H1 (cell line): Measurements from ENCODE around the gene TLK1. TPM values are rescaled to one million over a fixed set of nuclear protein-coding genes. Genes with fewer than 3 reads are reported as not detected.

ENCODE experiments used
- CTCF ChIA-PET: fragments of 300-600 bp; sonication (Branson Sonifier 250); formaldehyde crosslinking; loops from one replicate; lab custom pipeline; 2021; ENCODE audit not compliant: partially characterized antibody; lab: Charles Lee
- POLR2A ChIA-PET: fragments of 300-600 bp; sonication (Branson Sonifier 250); formaldehyde crosslinking; loops from one replicate; lab custom pipeline; 2021; ENCODE audit warnings: inconsistent platforms; ENCODE audit not compliant: partially characterized antibody; lab: Charles Lee
- DNase-seq, 2 experiments: peaks; one replicate each; pipeline versions ENCODE4 v3.0.0 to v3.0.0-alpha.2; 2010 to 2022; ENCODE audit warnings: low spot score in 2 of 2, low read depth in 1 of 2, mixed read lengths in 1 of 2
- FAIRE-seq: peaks from 2 replicates; lab custom pipeline; 2011; peaks lifted over from hg19 to GRCh38; lab: Jason Lieb, UNC
- H2AFZ ChIP-seq: 2 replicates; pipeline ENCODE4 v1.8.1; 2012; ENCODE audit warnings: low read length, inconsistent platforms
- H2AK5ac ChIP-seq: 2 replicates; pipeline ENCODE4 v1.6.1; 2013; ENCODE audit warnings: low read depth, low read length
- H2BK120ac ChIP-seq: replicated peaks from 2 replicates; pipeline ENCODE3; 2013; ENCODE audit warnings: low read depth, low read length, inconsistent platforms
- H2BK12ac ChIP-seq: 2 replicates; pipeline ENCODE4 v1.6.1; 2013; ENCODE audit warnings: low read depth, low read length
- H2BK15ac ChIP-seq: 2 replicates; pipeline ENCODE4 v1.6.1; 2013; ENCODE audit warnings: low read length
- H2BK20ac ChIP-seq: 2 replicates; pipeline ENCODE4 v1.6.1; 2013; ENCODE audit warnings: low read length
- H2BK5ac ChIP-seq: 2 replicates; pipeline ENCODE4 v1.6.1; 2013; ENCODE audit warnings: low read depth, low read length
- H3K14ac ChIP-seq: 2 replicates; pipeline ENCODE4 v1.6.1; 2013; ENCODE audit warnings: inconsistent platforms; ENCODE audit not compliant: insufficient read length
- H3K18ac ChIP-seq: 2 replicates; pipeline ENCODE4 v1.6.1; 2013; ENCODE audit warnings: low read length; ENCODE audit errors: extremely low read depth
- H3K23ac ChIP-seq: 2 replicates; pipeline ENCODE4 v1.6.1; 2013; ENCODE audit warnings: inconsistent platforms; ENCODE audit not compliant: insufficient read length
- H3K23me2 ChIP-seq: 2 replicates; pipeline ENCODE4 v1.6.1; 2013; ENCODE audit warnings: low read depth, low read length
- H3K27ac ChIP-seq: 2 replicates; pipeline ENCODE4 v1.6.1; 2011; ENCODE audit warnings: low read depth, low read length, inconsistent platforms
- H3K27me3 ChIP-seq, 4 experiments: replicated peaks in 1 of 4; 1 replicate in 1 of 4; 2 replicates in 3 of 4; pipeline versions ENCODE4 v1.6.1 to v1.8.1; 2011 to 2013; ENCODE audit warnings: low read length in 3 of 4, mild to moderate bottlenecking in 3 of 4, inconsistent platforms in 2 of 4, mixed read lengths in 2 of 4, moderate library complexity in 1 of 4; ENCODE audit not compliant: control insufficient read depth in 3 of 4, insufficient read depth in 3 of 4; ENCODE audit errors: extremely low read depth in 1 of 4
- H3K36me3 ChIP-seq, 4 experiments: 2 replicates each; pipeline versions ENCODE4 v1.6.1 to v1.8.1; 2011 to 2013; ENCODE audit warnings: mild to moderate bottlenecking in 4 of 4, low read length in 3 of 4, moderate library complexity in 2 of 4, control low read depth in 1 of 4, inconsistent platforms in 1 of 4; ENCODE audit not compliant: insufficient read depth in 4 of 4, control insufficient read depth in 2 of 4
- H3K4ac ChIP-seq: replicated peaks from 2 replicates; pipeline ENCODE3; 2013; ENCODE audit warnings: low read length, low read depth, mixed read lengths, inconsistent platforms; ENCODE audit not compliant: insufficient read length
- H3K4me1 ChIP-seq, 4 experiments: replicated peaks in 1 of 4; 1 replicate in 1 of 4; 2 replicates in 3 of 4; pipeline versions ENCODE4 v1.6.1 to v1.8.1; 2011 to 2013; ENCODE audit warnings: low read length in 3 of 4, inconsistent platforms in 2 of 4, mixed read lengths in 1 of 4; ENCODE audit not compliant: insufficient read depth in 4 of 4, control insufficient read depth in 3 of 4
- H3K4me2 ChIP-seq, 2 experiments: 2 replicates each; pipeline versions ENCODE4 v1.6.1 to v1.8.1; 2011 to 2013; ENCODE audit warnings: low read depth in 2 of 2, low read length in 2 of 2, control low read depth in 1 of 2, inconsistent platforms in 1 of 2, mild to moderate bottlenecking in 1 of 2; ENCODE audit not compliant: insufficient read depth in 1 of 2
- H3K4me3 ChIP-seq, 4 experiments: fragments of 200-600, 300-600 bp in 1 of 4; sonication (generic), shearing (Covaris generic), sonication (Bioruptor Twin) in 1 of 4; 2 replicates each; pipeline versions ENCODE4 v1.5.1 to v1.8.1; 2011 to 2016; ENCODE audit warnings: low read length in 4 of 4, low read depth in 3 of 4, control low read depth in 2 of 4, inconsistent platforms in 2 of 4, mild to moderate bottlenecking in 2 of 4, mixed read lengths in 1 of 4, moderate library complexity in 1 of 4; ENCODE audit not compliant: insufficient read depth in 2 of 4; ENCODE audit errors: extremely low read depth in 1 of 4
- H3K56ac ChIP-seq: replicated peaks from 2 replicates; pipeline ENCODE3; 2013; ENCODE audit warnings: low read depth, mild to moderate bottlenecking, mixed read lengths, low read length, inconsistent platforms; ENCODE audit not compliant: insufficient read length
- H3K79me1 ChIP-seq: 2 replicates; pipeline ENCODE4 v1.6.1; 2013; ENCODE audit warnings: low read depth, low read length, control low read depth
- H3K79me2 ChIP-seq, 2 experiments: 2 replicates each; pipeline versions ENCODE4 v1.6.1 to v1.8.1; 2012 to 2013; ENCODE audit warnings: low read length in 2 of 2, mild to moderate bottlenecking in 2 of 2, inconsistent platforms in 1 of 2; ENCODE audit not compliant: insufficient read depth in 2 of 2, control insufficient read depth in 1 of 2
- H3K9ac ChIP-seq, 4 experiments: replicated peaks in 1 of 4; 1 replicate in 1 of 4; 2 replicates in 3 of 4; pipeline versions ENCODE4 v1.6.1 to v1.8.1; 2011 to 2013; ENCODE audit warnings: low read depth in 3 of 4, low read length in 3 of 4, control low read depth in 2 of 4, mild to moderate bottlenecking in 2 of 4, moderate library complexity in 2 of 4, inconsistent platforms in 1 of 4; ENCODE audit errors: extremely low read depth in 1 of 4
- H3K9me3 ChIP-seq, 2 experiments: 2 replicates each; pipeline versions ENCODE4 v1.6.1 to v1.8.1; 2012 to 2013; ENCODE audit warnings: mild to moderate bottlenecking in 2 of 2, moderate library complexity in 2 of 2, control low read depth in 1 of 2, inconsistent platforms in 1 of 2, low read depth in 1 of 2, low read length in 1 of 2, mixed read lengths in 1 of 2; ENCODE audit not compliant: insufficient read depth in 2 of 2
- H4K20me1 ChIP-seq, 2 experiments: replicated peaks in 1 of 2; 2 replicates each; pipeline versions ENCODE3 to v1.8.1; 2011 to 2013; ENCODE audit warnings: inconsistent platforms in 2 of 2, low read length in 2 of 2, mild to moderate bottlenecking in 1 of 2; ENCODE audit not compliant: insufficient read depth in 2 of 2, control insufficient read depth in 1 of 2
- H4K5ac ChIP-seq: 2 replicates; pipeline ENCODE4 v1.6.1; 2013; ENCODE audit warnings: low read length, low read depth, mixed read lengths, inconsistent platforms; ENCODE audit not compliant: insufficient read length
- H4K8ac ChIP-seq: 2 replicates; pipeline ENCODE4 v1.8.0; 2013; ENCODE audit warnings: mild to moderate bottlenecking, moderate library complexity, low read length, inconsistent platforms; ENCODE audit not compliant: insufficient read depth; ENCODE audit errors: extremely low read depth
- H4K91ac ChIP-seq: replicated peaks from 2 replicates; pipeline ENCODE3; 2013; ENCODE audit warnings: low read length, mixed read lengths, inconsistent platforms; ENCODE audit not compliant: insufficient read length
- JUND ChIP-seq: IDR thresholded peaks from 2 replicates; pipeline ENCODE4 v1.6.1; 2011; ENCODE audit warnings: mild to moderate bottlenecking, improper control_type of control experiment, low read length
- POLR2AphosphoS5 ChIP-seq: IDR thresholded peaks from 2 replicates; pipeline ENCODE4 v1.6.1; 2011; ENCODE audit warnings: low read depth, low read length
- RXRA ChIP-seq: IDR thresholded peaks from 2 replicates; pipeline ENCODE4 v1.6.1; 2011; ENCODE audit warnings: low read depth, mild to moderate bottlenecking, low read length, moderate library complexity; ENCODE audit not compliant: insufficient read depth
- WGBS, 2 experiments: shearing (Covaris generic) in 1 of 2; methylation state at CpG; one replicate each; pipeline versions ENCODE4 v1.1.6 to v1.1.7; 2013 to 2015; ENCODE audit warnings: low lambda C conversion rate in 2 of 2, mixed read lengths in 2 of 2, inconsistent platforms in 1 of 2, low coverage in 1 of 2, missing lambda C conversion rate in 1 of 2; ENCODE audit not compliant: insufficient replicate concordance in 2 of 2, insufficient coverage in 1 of 2, insufficient read length in 1 of 2; ENCODE audit errors: extremely low coverage in 1 of 2, missing lambda C conversion rate in 1 of 2; 5-methylcytosine and 5-hydroxymethylcytosine counted together
- polyA plus RNA-seq, 7 experiments: library from polyadenylated mRNA; depleted of rRNA in 3 of 7; stranded (reverse) in 5 of 7; unstranded in 2 of 7; fragments of >200 nt in 5 of 7; fragments of 200-250 nt in 2 of 7; gene quantifications; 1 replicate in 5 of 7; 2 replicates in 1 of 7; 4 replicates in 1 of 7; pipeline versions ENCODE4 v1.2.1 to v1.2.3, GENCODE V29; 2011 to 2013; ENCODE audit warnings: missing spikeins in 2 of 7, mixed read lengths in 2 of 7
- total RNA-seq: library from RNA; stranded (reverse); fragmentation: NEBNext Ultra II Directional; extraction: Animal tissue kit (Norgen Biotek cat#: 25700); gene quantifications from 2 replicates; pipeline ENCODE4 v1.2.1, GENCODE V29; 2021

TLK1 gene
- total and polyA plus RNA-seq, 2 of the 8 experiments (the other 6 are each of a cell fraction or from before 2014, with no cell fraction given): 11.2 to 102 TPM

DNA sequence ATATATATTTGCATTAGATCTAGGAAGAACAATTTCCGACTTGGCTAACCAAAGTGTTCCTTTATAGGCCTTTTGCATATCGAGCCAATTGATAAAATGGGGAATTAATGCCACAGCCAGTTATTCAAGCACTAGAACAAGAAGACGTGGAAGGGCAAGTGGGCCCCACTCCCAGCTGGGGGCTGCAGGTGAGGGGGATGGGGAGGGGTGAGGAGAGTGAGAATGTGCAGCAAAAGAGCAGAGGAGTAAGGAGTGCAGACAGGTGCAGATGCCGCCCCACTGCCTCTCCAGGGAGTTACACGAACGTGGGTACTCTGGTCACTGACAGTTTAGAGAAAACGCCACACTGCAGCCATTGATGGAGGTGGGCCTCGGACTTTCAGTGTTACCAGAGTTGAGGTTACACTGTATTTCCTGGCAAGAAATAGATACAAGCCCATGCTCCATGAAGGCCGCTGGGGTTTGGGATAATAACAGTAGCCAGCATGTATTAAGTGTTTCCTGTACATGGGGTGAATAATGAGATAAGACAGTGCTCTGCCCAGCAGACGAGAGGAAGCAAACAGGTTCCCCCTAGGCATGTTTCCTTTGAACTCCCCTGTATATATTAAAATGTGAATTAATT, 190.7 kb downstream of the TLK1 start:
- no peak overlapping the region for H3K9ac ChIP-seq
- no peak for FAIRE-seq
- ChIA-PET POLR2A (interaction anchor here (0.6 to 0.9 kb wide), 3 partner anchors 14 to 1138 kb away, joined by 3 to 4 read pairs (median 3); no protein-coding TSS in a partner anchor), CTCF (no interaction called here)
- H3K4ac ChIP-seq: no peak overlapping the region
- H3K79me2 ChIP-seq: no peaks in the 10 kb centered on the region
- H2BK5ac ChIP-seq: no peak overlapping the region
- no peak overlapping the region for H3K4me2 ChIP-seq
- no peak overlapping the region for H2BK15ac ChIP-seq
- H3K4me3 ChIP-seq: no peak overlapping the region
- H3K23ac ChIP-seq: no peak overlapping the region
- H3K27ac ChIP-seq: no peak overlapping the region
- no peak overlapping the region for H2AFZ ChIP-seq
- no peak overlapping the region for H2AK5ac ChIP-seq
- H3K27me3 ChIP-seq: no peaks in the 10 kb centered on the region
- no peak overlapping the region for H2BK12ac ChIP-seq
- no peaks in the 10 kb centered on the region for H3K79me1 ChIP-seq
- no peak overlapping the region for H3K14ac ChIP-seq
- no peak for TF ChIP-seq JUND
- TF ChIP-seq POLR2AphosphoS5: peak; percentile 39; the same call in 1 of the 2 replicates
- TF ChIP-seq RXRA: no peak
- H3K23me2 ChIP-seq: no peaks in the 10 kb centered on the region; the same call in 1 of the 2 replicates
- no peaks in the 10 kb centered on the region for H3K9me3 ChIP-seq
- no peak overlapping the region for H2BK120ac ChIP-seq
- H4K5ac ChIP-seq: no peak overlapping the region
- DNase-seq: no peak
- WGBS, 2 experiments: 89% methylated on average over 10 of the region's 10 CpGs; no CpG with 5 or more reads in 1 of the 2 experiments
- H2BK20ac ChIP-seq: no peak overlapping the region
- no peak overlapping the region for H3K56ac ChIP-seq
- H4K20me1 ChIP-seq: no peaks in the 10 kb centered on the region
- H3K18ac ChIP-seq: no peak overlapping the region
- H3K4me1 ChIP-seq: peaks cover 0 to 4% (median 3%) of the 10 kb centered on the region in 4 experiments; a peak in 6 of 7 replicates
- H4K8ac ChIP-seq: no peak overlapping the region
- no peak overlapping the region for H4K91ac ChIP-seq
- peaks cover 6 to 28% (median 24%) of the 10 kb centered on the region in 4 experiments; a peak in 7 of 8 replicates for H3K36me3 ChIP-seq
